ENCODE measurements around the gene GLRA3. TPM values are rescaled to one million over a fixed set of nuclear protein-coding genes. Genes with fewer than 3 reads are reported as not detected.

Gene GLRA3
- total and polyA plus RNA-seq, 9 donors: not detected

DNA sequence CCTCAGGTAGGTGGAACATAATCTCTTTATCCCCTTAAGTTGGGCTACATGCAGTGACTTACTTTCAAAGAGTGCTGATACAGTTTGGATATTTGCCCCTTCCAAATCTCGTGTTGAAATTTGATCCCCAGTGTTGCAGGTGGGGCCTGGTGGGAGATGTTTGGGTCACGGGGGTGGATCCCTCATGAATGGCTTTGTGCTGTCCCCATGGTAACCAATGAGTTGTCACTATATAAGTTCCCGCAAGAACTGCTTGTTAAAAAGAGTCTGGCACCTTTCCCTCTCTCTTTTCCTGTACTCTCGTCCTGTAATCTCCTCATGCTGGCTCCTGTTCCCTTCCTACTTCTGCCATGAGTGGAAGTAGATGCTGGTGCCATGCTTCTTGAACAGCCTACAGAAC is 71.3 kb downstream of the GLRA3 start:
- Histone ChIP-seq H3K36me3 (no peaks in the 10 kb centered on the region), H3K27me3 (no peaks in the 10 kb centered on the region), H3K4me3 (no peak overlapping the region), H3K27ac (no peak overlapping the region), H3K4me1 (ENCODE audit: insufficient read depth) (no peaks in the 10 kb centered on the region), H3K9me3 (no peaks in the 10 kb centered on the region)
- TF ChIP-seq EP300 (IDR thresholded peaks at IDR 0.05) (no peak), POLR2A (IDR thresholded peaks at IDR 0.05) (no peak)
- TF ChIP-seq, protein P1, sequence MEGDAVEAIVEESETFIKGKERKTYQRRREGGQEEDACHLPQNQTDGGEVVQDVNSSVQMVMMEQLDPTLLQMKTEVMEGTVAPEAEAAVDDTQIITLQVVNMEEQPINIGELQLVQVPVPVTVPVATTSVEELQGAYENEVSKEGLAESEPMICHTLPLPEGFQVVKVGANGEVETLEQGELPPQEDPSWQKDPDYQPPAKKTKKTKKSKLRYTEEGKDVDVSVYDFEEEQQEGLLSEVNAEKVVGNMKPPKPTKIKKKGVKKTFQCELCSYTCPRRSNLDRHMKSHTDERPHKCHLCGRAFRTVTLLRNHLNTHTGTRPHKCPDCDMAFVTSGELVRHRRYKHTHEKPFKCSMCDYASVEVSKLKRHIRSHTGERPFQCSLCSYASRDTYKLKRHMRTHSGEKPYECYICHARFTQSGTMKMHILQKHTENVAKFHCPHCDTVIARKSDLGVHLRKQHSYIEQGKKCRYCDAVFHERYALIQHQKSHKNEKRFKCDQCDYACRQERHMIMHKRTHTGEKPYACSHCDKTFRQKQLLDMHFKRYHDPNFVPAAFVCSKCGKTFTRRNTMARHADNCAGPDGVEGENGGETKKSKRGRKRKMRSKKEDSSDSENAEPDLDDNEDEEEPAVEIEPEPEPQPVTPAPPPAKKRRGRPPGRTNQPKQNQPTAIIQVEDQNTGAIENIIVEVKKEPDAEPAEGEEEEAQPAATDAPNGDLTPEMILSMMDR (IDR thresholded peaks at IDR 0.05): no peak
- 48 to 64% (median 58%) methylated on average over 4 of the region's 4 CpGs for WGBS, 3 donors
- DNase-seq: no peak
- intact Hi-C loops (cut with DNase I): no loop called here

DNA sequence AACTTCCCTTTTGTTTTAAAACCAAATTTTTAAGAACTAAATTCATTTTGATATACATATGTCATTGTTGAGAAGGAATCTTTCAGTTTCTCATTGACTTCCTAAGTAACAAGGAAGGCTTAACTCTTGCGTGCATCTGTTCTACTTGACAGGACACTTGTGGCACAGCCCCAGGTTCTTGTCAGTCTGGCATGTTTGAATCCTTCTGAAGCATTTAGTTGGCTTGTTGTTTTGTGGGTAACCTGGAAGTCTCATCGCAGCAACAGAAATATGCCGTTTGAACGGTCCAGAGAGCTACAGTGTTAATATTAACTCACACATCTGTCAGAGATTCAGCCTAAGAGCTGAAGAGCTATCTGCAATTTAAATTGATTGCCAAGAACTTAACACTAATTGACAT is 76.0 kb downstream of the GLRA3 start:
- no peaks in the 10 kb centered on the region for H3K36me3 ChIP-seq
- WGBS, 3 donors: 88 to 90% (median 89%) methylated on average over 4 of the region's 4 CpGs
- no peak overlapping the region for H3K4me3 ChIP-seq
- no peak for DNase-seq
- intact Hi-C loops (cut with DNase I): no loop called here
- H3K4me1 ChIP-seq (ENCODE audit: insufficient read depth): no peaks in the 10 kb centered on the region
- H3K9me3 ChIP-seq: no peaks in the 10 kb centered on the region
- no peak overlapping the region for H3K27ac ChIP-seq
- H3K27me3 ChIP-seq: no peaks in the 10 kb centered on the region
- TF ChIP-seq EP300 (IDR thresholded peaks at IDR 0.05): no peak
- TF ChIP-seq POLR2A (IDR thresholded peaks at IDR 0.05): no peak
- TF ChIP-seq, protein P1 (IDR thresholded peaks at IDR 0.05): no peak

DNA sequence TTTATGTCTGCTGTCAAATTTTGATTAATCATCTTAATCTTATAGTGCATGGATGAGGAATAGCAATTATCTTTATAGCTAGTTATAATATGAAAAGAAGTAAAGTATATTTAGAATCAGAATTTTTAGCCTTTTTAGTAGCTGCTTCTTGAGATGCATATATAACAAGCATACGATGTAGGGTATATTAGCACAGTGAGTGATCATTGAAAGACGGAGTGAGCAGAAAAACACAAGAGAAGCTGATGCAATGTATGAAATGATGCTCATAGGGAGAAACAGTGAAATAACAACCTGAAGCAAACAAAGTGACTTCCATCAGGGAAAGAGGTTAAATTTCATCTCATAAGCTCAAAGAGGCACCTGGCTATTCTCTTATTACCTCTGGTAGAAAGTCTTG is 77.0 kb downstream of the GLRA3 start:
- Histone ChIP-seq H3K27ac (no peak overlapping the region), H3K4me1 (ENCODE audit: insufficient read depth) (no peaks in the 10 kb centered on the region), H3K4me3 (no peak overlapping the region), H3K27me3 (no peaks in the 10 kb centered on the region), H3K9me3 (no peaks in the 10 kb centered on the region), H3K36me3 (no peaks in the 10 kb centered on the region)
- 81 to 91% (median 90%) methylated on average over 2 of the region's 2 CpGs for WGBS, 3 donors
- intact Hi-C loops (cut with DNase I): no loop called here
- DNase-seq: no peak
- TF ChIP-seq EP300 (IDR thresholded peaks at IDR 0.05) (no peak), POLR2A (IDR thresholded peaks at IDR 0.05) (no peak)
- TF ChIP-seq, protein P1 (IDR thresholded peaks at IDR 0.05): no peak

DNA sequence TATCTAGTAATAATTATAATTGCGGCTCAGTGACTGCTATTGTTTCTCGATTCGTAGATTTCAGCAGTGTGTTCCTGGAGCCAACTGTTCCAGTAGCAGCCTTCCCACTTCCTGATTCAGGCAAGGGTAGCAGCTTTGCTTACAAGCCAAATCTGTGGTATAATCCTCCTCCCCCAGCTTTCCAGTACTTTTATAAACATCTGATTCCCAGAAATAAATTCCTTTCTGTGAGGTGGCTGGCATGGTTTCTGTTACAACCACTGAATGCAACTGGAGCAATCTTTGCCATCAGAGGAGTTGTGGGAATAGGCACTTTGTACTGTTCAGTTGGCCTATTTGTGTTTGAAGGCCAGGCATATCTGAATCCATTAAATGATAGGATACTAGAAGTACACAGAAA is 80.0 kb downstream of the GLRA3 start:
- no peaks in the 10 kb centered on the region for H3K36me3 ChIP-seq
- H3K27ac ChIP-seq: no peak overlapping the region
- no peaks in the 10 kb centered on the region for H3K27me3 ChIP-seq
- H3K9me3 ChIP-seq: no peaks in the 10 kb centered on the region
- intact Hi-C loops (cut with DNase I): no loop called here
- H3K4me3 ChIP-seq: no peak overlapping the region
- no peaks in the 10 kb centered on the region for H3K4me1 ChIP-seq (ENCODE audit: insufficient read depth)
- WGBS, 3 donors: 65 to 78% (median 71%) methylated on average over 3 of the region's 3 CpGs
- no peak for DNase-seq
- no peak for TF ChIP-seq POLR2A (IDR thresholded peaks at IDR 0.05)
- TF ChIP-seq, protein P1 (IDR thresholded peaks at IDR 0.05): no peak

DNA sequence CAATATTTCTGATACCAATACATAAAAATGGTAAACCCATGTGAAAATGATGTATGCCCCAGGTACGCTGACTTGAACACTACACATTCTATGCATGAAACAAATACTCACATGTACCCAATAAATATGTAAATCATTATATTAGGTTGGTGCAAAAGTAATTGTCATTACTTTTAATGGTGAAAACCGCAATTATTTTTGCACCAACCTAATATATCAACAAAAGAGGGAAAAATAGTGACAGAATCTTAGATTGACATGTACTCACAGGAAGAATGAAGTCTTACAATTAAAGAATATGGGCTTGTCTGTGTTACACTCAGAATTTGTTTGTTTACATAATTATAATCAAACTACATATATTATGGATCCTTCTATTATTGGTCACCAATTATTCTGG is 82.3 kb downstream of the GLRA3 start:
- intact Hi-C loops (cut with DNase I): no loop called here
- H3K27me3 ChIP-seq: no peaks in the 10 kb centered on the region
- WGBS, 3 donors: 79 to 88% (median 83%) methylated on average over 2 of the region's 2 CpGs
- no peak overlapping the region for H3K27ac ChIP-seq
- no peaks in the 10 kb centered on the region for H3K4me1 ChIP-seq (ENCODE audit: insufficient read depth)
- TF ChIP-seq POLR2A (IDR thresholded peaks at IDR 0.05) (no peak), EP300 (IDR thresholded peaks at IDR 0.05) (no peak)
- TF ChIP-seq, protein P1 (IDR thresholded peaks at IDR 0.05): no peak
- H3K4me3 ChIP-seq: no peak overlapping the region
- no peak for DNase-seq
- H3K9me3 ChIP-seq: no peaks in the 10 kb centered on the region
- H3K36me3 ChIP-seq: no peaks in the 10 kb centered on the region

Measured in ovary (tissue), 9 donors.